Keratinocyte (primary cell): ENCODE measurements around the gene RPL7L1. TPM values are rescaled to one million over a fixed set of nuclear protein-coding genes. Genes with fewer than 3 reads are reported as not detected.

Experiments
- DNase-seq: peaks from one replicate; pipeline ENCODE4 v3.0.0-alpha.2; 2011; ENCODE audit warnings: low read depth, missing footprints, low spot score
- FAIRE-seq: peaks from 2 replicates; lab custom pipeline; 2011; peaks lifted over from hg19 to GRCh38; lab: Jason Lieb, UNC
- H2AFZ ChIP-seq: 2 replicates; pipeline ENCODE4 v1.6.0; 2012; ENCODE audit warnings: low read length, control low read depth, inconsistent platforms; ENCODE audit not compliant: control insufficient read depth
- H3K27ac ChIP-seq: 2 replicates; pipeline ENCODE4 v1.5.1; 2011; ENCODE audit warnings: low read length; ENCODE audit not compliant: control insufficient read depth, insufficient read depth
- H3K27me3 ChIP-seq: 3 replicates; pipeline ENCODE4 v1.6.0; 2011; ENCODE audit warnings: low read length; ENCODE audit not compliant: control insufficient read depth, insufficient read depth; ENCODE audit errors: extremely low read depth
- H3K36me3 ChIP-seq, 2 experiments: 2 replicates in 1 of 2; 3 replicates in 1 of 2; pipeline ENCODE4 v1.5.1; 2011; ENCODE audit warnings: low read length in 2 of 2, mild to moderate bottlenecking in 1 of 2; ENCODE audit not compliant: control insufficient read depth in 2 of 2, insufficient read depth in 2 of 2; ENCODE audit errors: extremely low read depth in 1 of 2
- H3K4me1 ChIP-seq: 3 replicates; pipeline ENCODE4 v1.5.1; 2011; ENCODE audit warnings: low read length; ENCODE audit not compliant: control insufficient read depth, insufficient read depth; ENCODE audit errors: extremely low read depth
- H3K4me2 ChIP-seq: 3 replicates; pipeline ENCODE4 v1.6.0; 2011; ENCODE audit warnings: low read depth, low read length; ENCODE audit not compliant: control insufficient read depth, insufficient read depth; ENCODE audit errors: extremely low read depth
- H3K4me3 ChIP-seq, 3 experiments: fragments of 200-600 bp in 1 of 3; sonication (generic) in 1 of 3; 2 replicates in 2 of 3; 3 replicates in 1 of 3; pipeline ENCODE4 v1.5.1; 2011 to 2016; ENCODE audit warnings: low read length in 3 of 3, mild to moderate bottlenecking in 3 of 3, control low read depth in 2 of 3, inconsistent platforms in 1 of 3, low read depth in 1 of 3, mixed read lengths in 1 of 3, mixed run types in 1 of 3, moderate library complexity in 1 of 3; ENCODE audit not compliant: control insufficient read depth in 2 of 3, insufficient read depth in 2 of 3; ENCODE audit errors: extremely low read depth in 1 of 3
- H3K79me2 ChIP-seq: 2 replicates; pipeline ENCODE4 v1.6.0; 2012; ENCODE audit warnings: low read length; ENCODE audit not compliant: control insufficient read depth, insufficient read depth
- H3K9ac ChIP-seq: 3 replicates; pipeline ENCODE4 v1.6.0; 2011; ENCODE audit warnings: low read length; ENCODE audit not compliant: control insufficient read depth, insufficient read depth; ENCODE audit errors: extremely low read depth
- H3K9me1 ChIP-seq: 3 replicates; pipeline ENCODE4 v1.6.0; 2011; ENCODE audit warnings: low read length; ENCODE audit not compliant: control insufficient read depth, insufficient read depth; ENCODE audit errors: extremely low read depth
- H3K9me3 ChIP-seq: 2 replicates; pipeline ENCODE4 v1.5.1; 2012; ENCODE audit warnings: low read depth, low read length; ENCODE audit not compliant: control insufficient read depth
- H4K20me1 ChIP-seq: 3 replicates; pipeline ENCODE4 v1.6.0; 2011; ENCODE audit warnings: low read length; ENCODE audit not compliant: control insufficient read depth, insufficient read depth; ENCODE audit errors: extremely low read depth
- CTCF ChIP-seq, 3 experiments: IDR thresholded peaks in 1 of 3; conservative IDR thresholded peaks in 1 of 3; optimal IDR thresholded peaks in 1 of 3; 2 replicates in 2 of 3; 3 replicates in 1 of 3; pipeline versions ENCODE3 to v1.5.1; 2011; ENCODE audit warnings: low read length in 3 of 3, mild to moderate bottlenecking in 3 of 3, moderate library complexity in 2 of 3, control low read depth in 1 of 3, inconsistent platforms in 1 of 3; ENCODE audit not compliant: insufficient read depth in 2 of 3; ENCODE audit errors: extremely low read depth in 1 of 3
- EZH2 ChIP-seq: IDR thresholded peaks from one replicate; pipeline ENCODE4 v1.6.1; 2012; ENCODE audit warnings: inconsistent platforms, mild to moderate bottlenecking, low read length, moderate library complexity
- dilution Hi-C: fragments of 300-500 bp; cut with MboI; formaldehyde crosslinking; loops from one replicate; pipeline ENCODE4 v1.7.0; 2020; ENCODE audit warnings: low sequenced_read_pairs; ENCODE audit not compliant: extremely low pct_ligation_motif_present
- polyA plus RNA-seq, 5 experiments: library from polyadenylated mRNA; depleted of rRNA in 3 of 5; stranded (reverse) in 3 of 5; stranded (forward) in 1 of 5; unstranded in 1 of 5; fragments of >200 nt; gene quantifications; 1 replicate in 1 of 5; 2 replicates in 3 of 5; 3 replicates in 1 of 5; pipeline versions ENCODE4 v1.2.1 to v1.2.3, GENCODE V29; 2011 to 2012; ENCODE audit warnings: missing spikeins in 2 of 5, low read depth in 1 of 5, low replicate concordance in 1 of 5

Gene RPL7L1
- polyA plus RNA-seq, 1 donor (not counting 4 experiments of a cell fraction or from before 2014, with no cell fraction given), result 76.8 TPM

GRCh38 chr6:42935322-42935721 is 55.9 kb downstream of the RPL7L1 start:
- no peaks in the 10 kb centered on the region for H4K20me1 ChIP-seq
- TF ChIP-seq CTCF (optimal IDR thresholded peaks at IDR 0.05 in 1 of 3, IDR thresholded peaks at IDR 0.05 in 1 of 3, conservative IDR thresholded peaks at IDR 0.05 in 1 of 3; ENCODE audit: extremely low read depth in 1 of 3, insufficient read depth in 2 of 3, low read length in 3 of 3) (no peak), EZH2 (no peak)
- DNase-seq, result no peak
- H3K9ac ChIP-seq, result no peak overlapping the region
- H3K79me2 ChIP-seq, result peaks cover 29% of the 10 kb centered on the region
- no peak overlapping the region for H3K27ac ChIP-seq
- H3K27me3 ChIP-seq, result no peaks in the 10 kb centered on the region
- dilution Hi-C loops, result no loop called here
- H3K4me1 ChIP-seq, result peaks cover 6% of the 10 kb centered on the region
- H3K4me2 ChIP-seq, result no peak overlapping the region
- FAIRE-seq, result no peak
- H3K4me3 ChIP-seq, result no peak overlapping the region
- peaks cover 21 to 26% of the 10 kb centered on the region in 2 experiments for H3K36me3 ChIP-seq
- no peaks in the 10 kb centered on the region for H3K9me1 ChIP-seq
- no peak overlapping the region for H2AFZ ChIP-seq
- H3K9me3 ChIP-seq, result no peaks in the 10 kb centered on the region

DNA sequence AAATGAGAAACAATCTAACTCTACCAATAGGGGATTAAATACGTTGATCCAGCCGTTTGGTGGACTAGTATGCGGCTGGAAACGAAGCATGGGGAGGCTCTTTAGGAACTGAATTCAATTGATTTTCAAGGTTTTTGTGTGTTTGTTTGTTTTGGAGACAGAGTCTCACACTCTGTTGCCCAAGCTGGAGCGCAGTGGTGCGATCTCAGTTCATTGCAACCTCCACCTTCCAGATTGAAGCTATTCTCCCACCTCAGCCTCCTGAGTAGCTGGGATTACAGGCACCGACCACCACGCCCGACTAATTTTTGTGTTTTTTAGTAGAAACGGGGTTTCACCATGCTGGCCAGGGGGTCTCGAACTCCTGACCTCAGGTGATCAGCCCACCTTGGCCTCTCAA is 57.0 kb downstream of the RPL7L1 start:
- Histone ChIP-seq H3K9me1 (no peaks in the 10 kb centered on the region), H3K27me3 (no peaks in the 10 kb centered on the region), H3K79me2 (peaks cover 18% of the 10 kb centered on the region), H3K4me3 (no peak overlapping the region), H2AFZ (no peak overlapping the region), H3K4me2 (no peak overlapping the region), H3K27ac (no peak overlapping the region), H3K9me3 (no peaks in the 10 kb centered on the region), H3K4me1 (no peaks in the 10 kb centered on the region), H3K9ac (no peak overlapping the region), H4K20me1 (no peaks in the 10 kb centered on the region), H3K36me3 (peaks cover 21 to 28% of the 10 kb centered on the region in 2 experiments)
- TF ChIP-seq EZH2 (no peak), CTCF (optimal IDR thresholded peaks at IDR 0.05 in 1 of 3, IDR thresholded peaks at IDR 0.05 in 1 of 3, conservative IDR thresholded peaks at IDR 0.05 in 1 of 3; ENCODE audit: extremely low read depth in 1 of 3, insufficient read depth in 2 of 3, low read length in 3 of 3) (no peak)
- dilution Hi-C loops, result no loop called here
- no peak for FAIRE-seq
- no peak for DNase-seq
